Retina (tissue), 1 donor: Measurements from ENCODE around the gene SLC35C1.
"Not testable (repeated sequence)": the region's sequence is repeated elsewhere in the genome, so short reads cannot be mapped to it uniquely, and the experiment has no call there.

Source experiments
- DNase-seq: peaks from one replicate; pipeline ENCODE4 v3.0.0-alpha.2; 2016

The SLC35C1 gene

GRCh38 chr11:45791524-45791923 lies 13.4 kb upstream of the SLC35C1 start:
- DNase-seq: no peak

GRCh38 chr11:45794169-45794568 lies 10.8 kb upstream of the SLC35C1 start:
- DNase-seq: no peak

DNA sequence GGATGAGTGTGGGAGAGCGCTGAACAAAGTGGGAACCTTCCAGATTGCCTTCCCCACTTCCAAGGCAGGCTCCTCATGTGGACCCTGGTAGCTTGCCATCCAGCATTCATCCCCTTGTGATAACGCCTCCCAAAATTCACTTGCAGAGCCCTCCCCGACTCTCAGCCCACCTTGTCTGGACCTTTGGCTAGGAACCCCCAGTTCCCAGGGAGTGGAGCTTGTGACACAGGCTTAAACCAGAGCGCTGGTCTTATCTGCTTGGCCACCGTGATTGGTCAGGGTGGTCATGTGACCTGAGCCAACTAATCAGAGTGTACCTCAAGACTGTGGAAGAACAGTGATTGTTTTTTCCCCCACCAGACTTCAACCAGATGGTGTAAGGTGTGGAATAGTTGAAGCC lies 9.6 kb upstream of the SLC35C1 start:
- no peak for DNase-seq

GRCh38 chr11:45796461-45796861 lies 8.5 kb upstream of the SLC35C1 start:
- no peak for DNase-seq

DNA sequence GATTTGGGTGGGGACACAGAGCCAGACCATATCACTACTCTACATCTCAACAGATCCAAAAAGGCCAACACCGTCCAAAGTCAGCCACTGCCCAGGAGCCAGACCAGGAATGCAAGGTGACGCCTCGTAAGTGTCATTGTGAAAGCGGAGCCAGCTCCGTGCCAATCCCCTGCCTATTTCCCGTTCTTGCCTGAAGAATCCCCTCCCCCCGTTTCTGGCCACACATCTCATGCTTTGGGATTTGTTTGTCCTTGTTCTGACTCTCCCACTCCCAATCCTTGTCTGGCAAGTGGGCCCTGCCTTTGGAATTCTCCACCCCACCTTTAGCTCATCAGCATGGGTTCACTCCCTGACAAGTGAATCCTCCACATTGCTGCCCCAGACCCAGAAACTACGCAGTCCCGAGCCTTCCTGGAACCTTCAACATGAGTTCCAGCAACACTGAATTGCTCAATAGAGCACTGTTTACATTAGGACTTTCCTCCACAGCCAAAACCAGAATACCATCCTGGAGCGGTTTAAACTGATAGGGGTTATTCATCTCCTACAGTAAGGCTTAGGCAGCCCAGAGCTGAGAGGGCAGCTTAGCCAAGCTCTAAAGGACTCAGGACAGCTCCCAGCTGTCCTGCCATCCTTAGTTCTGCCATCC lies 6.0 kb upstream of the SLC35C1 start:
- DNase-seq: no peak

- no peak for DNase-seq
Measured at GRCh38 chr11:45799562-45799961, 5.4 kb upstream of the SLC35C1 start.

GRCh38 chr11:45800261-45800660 lies 4.7 kb upstream of the SLC35C1 start:
- no peak for DNase-seq

GRCh38 chr11:45801723-45802315 lies 3.1 kb upstream of the SLC35C1 start:
- DNase-seq: no peak

- DNase-seq: no peak
Measured at GRCh38 chr11:45802531-45803317, 2.2 kb upstream of the SLC35C1 start.

GRCh38 chr11:45803971-45804760 lies 783 bp upstream of the SLC35C1 start:
- peak; percentile 80 for DNase-seq

GRCh38 chr11:45805305-45806071 lies 539 bp downstream of the SLC35C1 start:
- DNase-seq: peak; percentile 58

DNA sequence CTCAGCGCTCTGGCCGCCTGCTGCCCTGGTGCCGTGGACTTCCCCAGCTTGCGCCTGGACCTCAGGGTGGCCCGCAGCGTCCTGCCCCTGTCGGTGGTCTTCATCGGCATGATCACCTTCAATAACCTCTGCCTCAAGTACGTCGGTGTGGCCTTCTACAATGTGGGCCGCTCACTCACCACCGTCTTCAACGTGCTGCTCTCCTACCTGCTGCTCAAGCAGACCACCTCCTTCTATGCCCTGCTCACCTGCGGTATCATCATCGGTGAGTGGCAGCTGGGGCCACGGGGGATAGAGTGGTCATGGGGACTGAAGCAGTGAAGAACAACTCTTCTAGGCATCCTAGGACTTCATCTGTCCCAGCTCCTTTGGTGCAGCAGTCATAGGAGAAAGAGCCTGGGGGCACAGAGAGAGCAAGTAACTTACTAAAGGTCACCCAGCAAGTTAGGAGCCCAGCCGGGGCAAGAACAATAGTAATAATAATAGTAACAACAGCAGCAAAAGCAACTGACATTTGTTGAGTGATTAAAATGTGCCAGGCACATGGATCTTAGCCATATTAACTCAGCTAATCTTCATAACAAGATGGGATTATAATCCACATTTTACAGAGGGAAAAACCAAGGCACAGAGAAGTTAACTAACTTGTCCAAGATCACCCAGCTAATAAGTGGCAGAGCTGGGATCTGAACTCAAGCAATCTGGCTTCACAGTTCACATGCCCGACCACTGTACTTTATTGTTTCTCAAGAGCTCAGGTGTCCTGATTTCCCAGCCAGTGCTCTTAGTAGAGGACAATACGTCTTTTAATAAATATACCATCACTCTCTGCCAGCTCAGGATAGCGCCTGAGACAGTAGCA lies 1.4 kb downstream of the SLC35C1 start:
- DNase-seq: no peak

GRCh38 chr11:45806937-45807791 lies 2.2 kb downstream of the SLC35C1 start:
- no peak for DNase-seq

GRCh38 chr11:45807792-45808238 lies 2.9 kb downstream of the SLC35C1 start:
- DNase-seq: no peak

GRCh38 chr11:45808427-45808826 lies 3.5 kb downstream of the SLC35C1 start:
- DNase-seq: not testable (repeated sequence)

DNA sequence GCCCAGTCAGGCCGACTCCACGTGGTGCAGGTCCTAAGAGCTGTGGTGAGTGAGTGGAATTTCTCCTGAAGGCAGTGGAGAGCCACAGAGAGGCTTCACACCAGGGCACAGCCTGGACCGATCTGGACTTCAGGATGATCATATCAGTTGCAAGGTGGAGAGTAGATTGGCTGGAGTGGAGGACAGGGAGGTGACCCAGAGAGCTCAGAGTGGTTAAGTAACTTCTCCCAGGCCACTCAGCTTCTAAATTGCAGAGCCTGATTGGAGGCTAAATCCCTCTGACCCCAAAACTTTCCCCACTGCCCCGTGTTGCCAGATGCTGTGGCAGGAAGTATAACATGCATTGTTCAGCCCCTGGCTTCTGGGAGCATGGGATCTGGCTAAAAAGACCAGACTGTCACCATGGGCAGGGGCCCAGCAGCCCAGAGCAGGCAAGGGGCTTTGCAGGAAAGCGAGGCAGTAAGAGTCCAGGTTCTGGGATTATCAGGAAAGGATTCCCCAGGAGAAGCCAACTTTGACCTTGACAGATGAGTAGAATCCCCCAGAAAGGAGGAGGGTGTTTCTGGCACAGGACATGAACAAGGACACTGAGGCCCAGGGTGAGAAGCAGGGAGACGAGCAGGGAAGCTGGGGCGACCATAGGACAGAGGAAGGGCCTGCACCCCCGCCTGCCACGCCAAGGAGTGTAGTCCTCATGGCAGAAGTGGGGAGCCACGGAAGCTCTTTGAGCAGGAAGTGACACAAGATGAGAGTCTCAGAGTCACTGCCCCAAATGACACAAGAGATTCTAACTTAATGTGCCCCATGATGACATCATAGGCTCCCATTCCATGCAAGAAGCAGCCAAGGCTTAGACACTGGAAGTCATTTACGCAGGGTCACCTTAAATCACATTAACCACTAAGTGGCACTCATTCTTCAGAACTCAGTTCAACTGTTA lies 4.8 kb downstream of the SLC35C1 start:
- DNase-seq: no peak

DNA sequence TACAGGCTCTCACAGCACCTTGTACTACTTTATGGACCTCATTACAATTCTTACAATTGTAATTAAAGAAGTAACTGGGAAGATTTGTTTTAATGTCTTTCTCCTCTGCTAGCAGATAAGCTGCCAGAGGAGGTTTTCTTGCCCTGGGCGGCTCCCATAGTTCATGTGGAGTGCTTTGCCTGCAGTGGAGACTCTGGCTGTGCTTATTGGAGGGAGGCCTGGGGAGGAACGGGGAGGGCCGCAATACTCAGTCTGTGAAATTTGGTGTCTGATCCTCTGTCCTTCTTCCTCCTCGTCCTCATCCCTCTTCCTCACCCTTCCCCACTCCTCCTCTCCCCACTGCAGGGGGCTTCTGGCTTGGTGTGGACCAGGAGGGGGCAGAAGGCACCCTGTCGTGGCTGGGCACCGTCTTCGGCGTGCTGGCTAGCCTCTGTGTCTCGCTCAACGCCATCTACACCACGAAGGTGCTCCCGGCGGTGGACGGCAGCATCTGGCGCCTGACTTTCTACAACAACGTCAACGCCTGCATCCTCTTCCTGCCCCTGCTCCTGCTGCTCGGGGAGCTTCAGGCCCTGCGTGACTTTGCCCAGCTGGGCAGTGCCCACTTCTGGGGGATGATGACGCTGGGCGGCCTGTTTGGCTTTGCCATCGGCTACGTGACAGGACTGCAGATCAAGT lies 5.6 kb downstream of the SLC35C1 start:
- no peak for DNase-seq

- DNase-seq: no peak
Measured at GRCh38 chr11:45811109-45811435, 6.1 kb downstream of the SLC35C1 start.
